Retinal pigment epithelial cell (primary cell): ENCODE measurements around the gene SLC25A13.
"Not testable (repeated sequence)": the region's sequence is repeated elsewhere in the genome, so short reads cannot be mapped to it uniquely, and the experiment has no call there.

ENCODE experiments used
- DNase-seq: peaks from one replicate; pipeline ENCODE4 v3.0.0-alpha.2; 2010; ENCODE audit warnings: low read depth
- H3K4me3 ChIP-seq: 2 replicates; pipeline ENCODE4 v1.5.1; 2011; ENCODE audit warnings: mild to moderate bottlenecking, low read length, control low read depth, moderate library complexity
- TF ChIP-seq, protein P1 (sequence below): conservative IDR thresholded peaks from 2 replicates; pipeline ENCODE4 v1.5.1; 2011; ENCODE audit warnings: low read depth, low read length, control low read depth, inconsistent platforms

The SLC25A13 gene

GRCh38 chr7:96321658-96322372, at the start of gene SLC25A13:
SLC25A13 (minus strand) TSS chr7:96322098; CDS start chr7:96321956, 142 bp downstream.
- peak within 1 kb of the TSS; percentile 78 for H3K4me3 ChIP-seq
- DNase-seq, result no peak
- TF ChIP-seq, protein P1, sequence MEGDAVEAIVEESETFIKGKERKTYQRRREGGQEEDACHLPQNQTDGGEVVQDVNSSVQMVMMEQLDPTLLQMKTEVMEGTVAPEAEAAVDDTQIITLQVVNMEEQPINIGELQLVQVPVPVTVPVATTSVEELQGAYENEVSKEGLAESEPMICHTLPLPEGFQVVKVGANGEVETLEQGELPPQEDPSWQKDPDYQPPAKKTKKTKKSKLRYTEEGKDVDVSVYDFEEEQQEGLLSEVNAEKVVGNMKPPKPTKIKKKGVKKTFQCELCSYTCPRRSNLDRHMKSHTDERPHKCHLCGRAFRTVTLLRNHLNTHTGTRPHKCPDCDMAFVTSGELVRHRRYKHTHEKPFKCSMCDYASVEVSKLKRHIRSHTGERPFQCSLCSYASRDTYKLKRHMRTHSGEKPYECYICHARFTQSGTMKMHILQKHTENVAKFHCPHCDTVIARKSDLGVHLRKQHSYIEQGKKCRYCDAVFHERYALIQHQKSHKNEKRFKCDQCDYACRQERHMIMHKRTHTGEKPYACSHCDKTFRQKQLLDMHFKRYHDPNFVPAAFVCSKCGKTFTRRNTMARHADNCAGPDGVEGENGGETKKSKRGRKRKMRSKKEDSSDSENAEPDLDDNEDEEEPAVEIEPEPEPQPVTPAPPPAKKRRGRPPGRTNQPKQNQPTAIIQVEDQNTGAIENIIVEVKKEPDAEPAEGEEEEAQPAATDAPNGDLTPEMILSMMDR, result no peak

GRCh38 chr7:96365916-96366315, 44.0 kb upstream of the SLC25A13 start:
- DNase-seq, H3K4me3 ChIP-seq: not testable (repeated sequence)

DNA sequence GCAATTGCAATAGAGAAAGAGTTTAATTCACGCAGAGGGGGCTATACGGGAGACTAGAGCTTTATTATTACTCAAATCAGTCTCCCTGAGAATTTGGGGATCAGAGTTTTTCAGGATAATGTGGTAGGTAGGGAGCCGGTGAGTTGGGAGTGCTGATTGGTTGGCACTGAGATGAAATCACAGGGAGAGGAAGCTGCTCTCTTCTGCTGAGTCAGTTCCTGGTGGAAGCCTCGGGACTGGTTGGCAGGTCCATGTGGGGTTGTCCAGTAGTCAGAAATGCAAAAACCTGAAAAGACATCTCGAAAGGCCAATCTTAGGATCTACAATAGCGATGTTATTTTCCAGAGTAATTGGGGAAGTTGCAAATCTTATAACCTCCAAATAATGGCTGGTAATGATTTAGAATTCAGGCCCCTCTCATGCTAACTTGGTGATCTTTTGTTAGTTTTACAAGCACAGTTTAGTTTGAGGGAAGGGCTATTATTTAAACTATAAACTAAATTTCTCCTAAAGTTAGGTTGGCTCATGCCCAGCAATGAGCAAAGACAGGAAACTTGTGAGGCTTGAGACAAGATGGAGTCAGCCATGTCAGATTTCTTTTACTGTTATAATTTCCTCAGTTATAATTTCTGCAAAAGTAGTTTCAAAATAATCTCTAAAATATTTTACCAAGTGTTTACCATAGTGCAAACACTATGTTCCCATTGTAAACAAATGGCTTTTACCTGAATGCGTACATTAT, 39.4 kb upstream of the SLC25A13 start:
- DNase-seq, result no peak
- no peak overlapping the region for H3K4me3 ChIP-seq
- TF ChIP-seq, protein P1, result no peak

DNA sequence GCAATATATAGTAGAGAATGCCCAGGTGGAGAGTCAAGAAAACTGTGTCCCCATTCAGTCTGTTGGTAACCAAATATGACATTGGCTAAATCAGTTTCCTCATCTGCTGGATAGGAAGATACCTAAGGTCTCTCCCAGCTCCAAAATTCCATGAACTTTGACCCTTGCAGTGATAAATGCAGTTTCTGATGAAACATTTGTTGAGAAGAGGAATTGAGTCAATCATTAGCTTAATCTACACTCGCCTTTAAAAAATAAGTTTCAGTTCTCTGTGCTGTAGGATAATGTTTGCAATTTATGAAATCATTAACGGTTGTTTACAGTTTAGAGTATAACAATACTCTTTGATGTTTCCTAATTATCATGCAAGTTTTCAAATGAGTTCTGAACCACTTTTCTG, 38.0 kb upstream of the SLC25A13 start:
- no peak for DNase-seq
- TF ChIP-seq, protein P1, result no peak
- no peak overlapping the region for H3K4me3 ChIP-seq

DNA sequence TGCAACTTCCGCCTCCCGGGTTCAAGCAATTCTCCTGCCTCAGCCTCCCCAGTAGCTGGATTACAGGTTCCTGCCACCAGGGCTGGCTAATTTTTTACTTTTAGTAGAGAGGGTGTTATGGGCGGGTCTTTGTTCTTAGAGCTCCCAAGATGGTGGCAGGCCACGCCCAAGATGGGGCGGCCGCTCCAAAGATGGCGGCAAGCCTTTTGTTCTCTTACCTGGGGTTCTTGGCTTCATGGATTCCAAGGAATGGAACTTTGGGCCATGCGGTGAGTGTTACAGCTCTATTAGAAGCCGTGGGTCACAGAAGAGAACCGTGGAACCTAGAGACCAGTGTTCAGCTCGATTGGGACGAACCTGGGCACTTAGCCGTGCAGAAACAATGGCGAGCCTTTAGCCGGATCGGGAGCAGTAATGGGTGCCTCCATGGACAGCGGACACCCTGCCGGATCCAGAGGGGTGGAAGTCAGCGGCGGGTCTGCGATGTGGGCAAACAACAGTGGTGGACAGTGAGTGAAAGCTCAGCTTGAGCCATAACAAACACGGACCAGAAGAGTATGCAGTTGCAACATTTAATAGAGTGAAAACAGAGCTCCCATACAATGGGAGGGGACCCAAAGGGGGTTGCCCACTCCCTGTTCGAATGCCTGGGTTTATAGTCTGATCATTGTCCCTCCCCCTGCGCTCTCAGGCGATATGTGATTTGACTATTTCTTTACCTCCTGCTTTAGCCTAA, 36.5 kb upstream of the SLC25A13 start:
- H3K4me3 ChIP-seq, DNase-seq: not testable (repeated sequence)

DNA sequence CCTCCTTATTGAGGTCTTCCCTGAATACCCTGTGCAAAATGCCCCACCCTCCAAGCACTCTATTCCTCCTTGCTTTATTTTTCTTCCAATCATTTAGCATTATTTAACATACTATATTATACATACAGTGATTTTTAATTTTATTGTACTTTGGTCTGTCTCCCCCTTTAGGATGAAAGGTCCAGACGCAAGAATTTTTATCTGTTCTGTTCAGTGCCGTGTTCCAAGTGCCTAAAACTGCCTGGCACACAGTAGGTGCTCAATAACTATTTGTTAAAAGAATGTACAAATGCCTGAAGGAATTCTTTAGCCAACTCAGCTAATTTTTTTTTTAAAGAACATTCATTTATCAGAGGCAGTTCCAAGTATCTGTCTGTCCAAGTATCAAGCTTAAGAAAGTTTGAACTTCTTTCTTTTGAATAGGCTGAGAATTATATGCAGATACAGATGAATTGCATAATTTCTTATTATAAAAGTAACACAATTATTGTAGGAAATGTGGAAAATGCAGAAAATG, 34.1 kb upstream of the SLC25A13 start:
- no peak overlapping the region for H3K4me3 ChIP-seq
- no peak for DNase-seq
- TF ChIP-seq, protein P1, result no peak

DNA sequence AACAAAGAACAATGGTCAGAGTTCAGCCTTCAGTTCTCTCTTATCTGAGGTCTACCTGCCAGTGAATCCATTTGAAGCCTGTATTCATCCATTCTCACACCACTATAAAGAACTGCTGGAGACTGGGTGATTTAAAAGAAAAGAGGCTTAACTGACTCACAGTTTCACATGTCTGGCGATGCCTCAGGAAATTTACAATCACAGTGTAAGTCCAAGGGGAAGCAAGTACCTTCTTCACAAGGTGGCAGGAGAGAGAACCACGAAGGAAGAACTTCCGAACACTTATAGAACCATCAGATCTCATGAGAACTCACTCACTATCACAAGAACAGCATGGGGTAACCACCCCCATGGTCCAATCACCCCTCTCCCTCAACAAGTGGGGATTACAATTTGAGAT, 33.0 kb upstream of the SLC25A13 start:
- H3K4me3 ChIP-seq, result no peak overlapping the region
- TF ChIP-seq, protein P1, result no peak
- DNase-seq, result peak; percentile 25

GRCh38 chr7:96349572-96349971, 27.7 kb upstream of the SLC25A13 start:
- no peak for DNase-seq
- H3K4me3 ChIP-seq, result no peak overlapping the region
- TF ChIP-seq, protein P1, result no peak
